Gastrocnemius medialis (tissue), 4 donors: ENCODE results near the gene C5orf15.

Experiments used
- CTCF ChIP-seq, 5 experiments: fragments of 450-650 bp in 3 of 5; fragments of 200-600 bp in 2 of 5; sonication (generic) in 2 of 5; IDR thresholded peaks in 4 of 5; conservative IDR thresholded peaks in 1 of 5; 1 replicate in 4 of 5; 2 replicates in 1 of 5; pipeline ENCODE4 v1.5.1; 2016 to 2019; ENCODE audit warnings: antibody characterized with exemption in 5 of 5, mild to moderate bottlenecking in 3 of 5, moderate library complexity in 3 of 5
- POLR2A ChIP-seq, 2 donors: fragments of 450-650 bp; IDR thresholded peaks; one replicate each; pipeline ENCODE4 v1.6.1; 2017; ENCODE audit warnings: antibody characterized with exemption in 2 of 2, mild to moderate bottlenecking in 2 of 2, moderate library complexity in 2 of 2

GRCh38 chr5:133930061-133930812 lies 38.2 kb downstream of the C5orf15 start:
- TF ChIP-seq CTCF (IDR thresholded peaks at IDR 0.05 in 4 of 5, conservative IDR thresholded peaks at IDR 0.05 in 1 of 5) (no peak), POLR2A (IDR thresholded peaks at IDR 0.05) (no peak)
